Measurements from ENCODE around the gene PTPN21. TPM values are rescaled to one million over a fixed set of nuclear protein-coding genes. Genes with fewer than 3 reads are reported as not detected.

PTPN21 gene
- total RNA-seq, 2 experiments from 2014 or later = 0.08 TPM; not detected in 1

- CTCF ChIA-PET = no interaction called here
- no peak overlapping the region for H3K4me3 Mint-ChIP-seq
- no peaks in the 10 kb centered on the region for H3K4me1 Mint-ChIP-seq (ENCODE audit: low read depth)
- peaks cover 66% of the 10 kb centered on the region for H3K36me3 Mint-ChIP-seq (ENCODE audit: low read depth)
- DNase-seq (no peak), ATAC-seq (no peak)
- H3K27ac Mint-ChIP-seq = no peak overlapping the region
- POLR2A ChIA-PET = no interaction called here
- no peaks in the 10 kb centered on the region for H3K27me3 Mint-ChIP-seq (ENCODE audit: low read depth)
- H3K9me3 Mint-ChIP-seq (ENCODE audit: insufficient read depth) = no peaks in the 10 kb centered on the region
These were observed 17.3 kb upstream of the PTPN21 start for GRCh38 chr14:88572117-88572516.

- DNase-seq (no peak), ATAC-seq (no peak)
- H3K36me3 Mint-ChIP-seq (ENCODE audit: low read depth) = peaks cover 62% of the 10 kb centered on the region
- H3K4me3 Mint-ChIP-seq = no peak overlapping the region
- H3K4me1 Mint-ChIP-seq (ENCODE audit: low read depth) = peaks cover 15% of the 10 kb centered on the region
- no peak overlapping the region for H3K27ac Mint-ChIP-seq
- H3K27me3 Mint-ChIP-seq (ENCODE audit: low read depth) = no peaks in the 10 kb centered on the region
- POLR2A ChIA-PET = no interaction called here
- no peaks in the 10 kb centered on the region for H3K9me3 Mint-ChIP-seq (ENCODE audit: insufficient read depth)
- CTCF ChIA-PET = interaction anchor here (1.0 kb wide), 1 partner anchor 14 kb away, joined by 4 read pairs; no protein-coding TSS in a partner anchor
These were observed 13.4 kb upstream of the PTPN21 start for GRCh38 chr14:88568196-88568595.

GRCh38 chr14:88565427-88565826 is 10.6 kb upstream of the PTPN21 start:
- Mint-ChIP-seq H3K9me3 (ENCODE audit: insufficient read depth) (no peaks in the 10 kb centered on the region), H3K4me3 (no peak overlapping the region), H3K36me3 (ENCODE audit: low read depth) (peaks cover 46% of the 10 kb centered on the region), H3K27ac (no peak overlapping the region), H3K4me1 (ENCODE audit: low read depth) (peaks cover 25% of the 10 kb centered on the region), H3K27me3 (ENCODE audit: low read depth) (peaks cover 9% of the 10 kb centered on the region)
- POLR2A ChIA-PET = no interaction called here
- no peak for DNase-seq
- ATAC-seq = no peak
- CTCF ChIA-PET = no interaction called here

GRCh38 chr14:88563845-88564244 is 9.0 kb upstream of the PTPN21 start:
- CTCF ChIA-PET = no interaction called here
- ATAC-seq = no peak
- H3K9me3 Mint-ChIP-seq (ENCODE audit: insufficient read depth) = no peaks in the 10 kb centered on the region
- DNase-seq = no peak
- peak overlapping the region; percentile 82 for H3K4me3 Mint-ChIP-seq
- H3K27ac Mint-ChIP-seq = peak overlapping the region; percentile 65
- H3K4me1 Mint-ChIP-seq (ENCODE audit: low read depth) = peaks cover 29% of the 10 kb centered on the region
- H3K27me3 Mint-ChIP-seq (ENCODE audit: low read depth) = peaks cover 14% of the 10 kb centered on the region
- POLR2A ChIA-PET = no interaction called here
- H3K36me3 Mint-ChIP-seq (ENCODE audit: low read depth) = peaks cover 32% of the 10 kb centered on the region

GRCh38 chr14:88562831-88563686 is 8.3 kb upstream of the PTPN21 start, which contains the start of gene ZC3H14:
Gene ZC3H14 (plus strand): TSS chr14:88563037. CDS start chr14:88563134, 97 bp downstream.
- H3K4me1 Mint-ChIP-seq (ENCODE audit: low read depth) = peaks cover 31% of the 10 kb centered on the region

GRCh38 chr14:88562532-88562830 is 7.7 kb upstream of the PTPN21 start:
- Mint-ChIP-seq H3K4me3 (peak overlapping the region; percentile 82), H3K36me3 (ENCODE audit: low read depth) (peaks cover 19% of the 10 kb centered on the region), H3K27me3 (ENCODE audit: low read depth) (peaks cover 16% of the 10 kb centered on the region), H3K9me3 (ENCODE audit: insufficient read depth) (no peaks in the 10 kb centered on the region), H3K4me1 (ENCODE audit: low read depth) (peaks cover 36% of the 10 kb centered on the region), H3K27ac (peak overlapping the region; percentile 88)
- DNase-seq (no peak), ATAC-seq (no peak)
- ChIA-PET POLR2A (no interaction called here), CTCF (no interaction called here)

More at GRCh38 chr14:88562831-88563686, 8.3 kb upstream of the PTPN21 start, which contains the start of gene ZC3H14:
- peaks cover 16% of the 10 kb centered on the region for H3K27me3 Mint-ChIP-seq (ENCODE audit: low read depth)
- ChIA-PET CTCF (no interaction called here), POLR2A (no interaction called here)
- peak within 1 kb of the TSS; percentile 88 for H3K27ac Mint-ChIP-seq
- H3K9me3 Mint-ChIP-seq (ENCODE audit: insufficient read depth) = no peaks in the 10 kb centered on the region
- H3K36me3 Mint-ChIP-seq (ENCODE audit: low read depth) = peaks cover 25% of the 10 kb centered on the region
- H3K4me3 Mint-ChIP-seq = peak within 1 kb of the TSS; percentile 82
- ATAC-seq (peak; percentile 98), DNase-seq (peak; percentile 88)

- Mint-ChIP-seq H3K4me1 (ENCODE audit: low read depth) (peaks cover 52% of the 10 kb centered on the region), H3K27me3 (ENCODE audit: low read depth) (peaks cover 33% of the 10 kb centered on the region), H3K36me3 (ENCODE audit: low read depth) (peaks cover 10% of the 10 kb centered on the region), H3K9me3 (ENCODE audit: insufficient read depth) (no peaks in the 10 kb centered on the region), H3K4me3 (no peak overlapping the region), H3K27ac (no peak overlapping the region)
- CTCF ChIA-PET = interaction anchor here (0.7 kb wide), 1 partner anchor 41 kb away, joined by 3 read pairs; no protein-coding TSS in a partner anchor
- POLR2A ChIA-PET = no interaction called here
- DNase-seq (no peak), ATAC-seq (no peak)
These were observed 5.0 kb upstream of the PTPN21 start for GRCh38 chr14:88559852-88560251.

- CTCF ChIA-PET = interaction anchor here (1.0 to 1.3 kb wide), 2 partner anchors 40 to 111 kb away, joined by 4 read pairs; no protein-coding TSS in a partner anchor
- H3K27me3 Mint-ChIP-seq (ENCODE audit: low read depth) = peaks cover 50% of the 10 kb centered on the region
- no peak for ATAC-seq
These were observed 1.8 kb upstream of the PTPN21 start for GRCh38 chr14:88556581-88556980.

GRCh38 chr14:88553886-88554456 is 836 bp downstream of the PTPN21 start:
- no peaks in the 10 kb centered on the region for H3K36me3 Mint-ChIP-seq (ENCODE audit: low read depth)
- ChIA-PET POLR2A (no interaction called here), CTCF (no interaction called here)
- no peak overlapping the region for H3K27ac Mint-ChIP-seq
- peaks cover 40% of the 10 kb centered on the region for H3K4me1 Mint-ChIP-seq (ENCODE audit: low read depth)
- H3K27me3 Mint-ChIP-seq (ENCODE audit: low read depth) = peaks cover 48% of the 10 kb centered on the region
- peak overlapping the region; percentile 42 for H3K4me3 Mint-ChIP-seq
- DNase-seq (no peak), ATAC-seq (no peak)
- H3K9me3 Mint-ChIP-seq (ENCODE audit: insufficient read depth) = no peaks in the 10 kb centered on the region

More at GRCh38 chr14:88556581-88556980, 1.8 kb upstream of the PTPN21 start:
- H3K36me3 Mint-ChIP-seq (ENCODE audit: low read depth) = no peaks in the 10 kb centered on the region
- H3K4me3 Mint-ChIP-seq = no peak overlapping the region
- no peak overlapping the region for H3K27ac Mint-ChIP-seq
- POLR2A ChIA-PET = interaction anchor here (0.6 kb wide), 1 partner anchor 563 kb away, joined by 3 read pairs; no protein-coding TSS in a partner anchor
- no peaks in the 10 kb centered on the region for H3K9me3 Mint-ChIP-seq (ENCODE audit: insufficient read depth)
- peaks cover 43% of the 10 kb centered on the region for H3K4me1 Mint-ChIP-seq (ENCODE audit: low read depth)
- no peak for DNase-seq

GRCh38 chr14:88552876-88553275 is 1.9 kb downstream of the PTPN21 start:
- Mint-ChIP-seq H3K9me3 (ENCODE audit: insufficient read depth) (no peaks in the 10 kb centered on the region), H3K36me3 (ENCODE audit: low read depth) (no peaks in the 10 kb centered on the region), H3K4me3 (no peak overlapping the region), H3K27me3 (ENCODE audit: low read depth) (peaks cover 47% of the 10 kb centered on the region), H3K27ac (no peak overlapping the region), H3K4me1 (ENCODE audit: low read depth) (peaks cover 35% of the 10 kb centered on the region)
- CTCF ChIA-PET = no interaction called here
- POLR2A ChIA-PET = no interaction called here
- ATAC-seq = no peak
- no peak for DNase-seq

GRCh38 chr14:88551980-88552431 is 2.8 kb downstream of the PTPN21 start:
- H3K27ac Mint-ChIP-seq = no peak overlapping the region
- peaks cover 27% of the 10 kb centered on the region for H3K4me1 Mint-ChIP-seq (ENCODE audit: low read depth)
- H3K27me3 Mint-ChIP-seq (ENCODE audit: low read depth) = peaks cover 50% of the 10 kb centered on the region
- no peaks in the 10 kb centered on the region for H3K9me3 Mint-ChIP-seq (ENCODE audit: insufficient read depth)
- CTCF ChIA-PET = interaction anchor here (0.5 to 1.7 kb wide), 3 partner anchors 43 to 471 kb away, joined by 3 to 5 read pairs (median 3); no protein-coding TSS in a partner anchor
- H3K4me3 Mint-ChIP-seq = peak overlapping the region; percentile 68
- no peak for DNase-seq
- peak; percentile 27 for ATAC-seq
- POLR2A ChIA-PET = no interaction called here
- H3K36me3 Mint-ChIP-seq (ENCODE audit: low read depth) = no peaks in the 10 kb centered on the region

All from activated CD8-positive, alpha-beta T cell treated with anti-CD3 and anti-CD28 coated beads, Interleukin-2, amount 10 ng/mL, durations not matched to agents 7 days and 5 days (primary cell).